NCI-H446 (cell line): ENCODE data around the gene TBL1X.
"Not testable (repeated sequence)": the region's sequence is repeated elsewhere in the genome, so short reads cannot be mapped to it uniquely, and the experiment has no call there.

Source experiments
- DNase-seq, 2 experiments: peaks; one replicate each; lab custom pipeline; 2025; lab: John Stamatoyannopoulos, UW

The TBL1X gene

DNA sequence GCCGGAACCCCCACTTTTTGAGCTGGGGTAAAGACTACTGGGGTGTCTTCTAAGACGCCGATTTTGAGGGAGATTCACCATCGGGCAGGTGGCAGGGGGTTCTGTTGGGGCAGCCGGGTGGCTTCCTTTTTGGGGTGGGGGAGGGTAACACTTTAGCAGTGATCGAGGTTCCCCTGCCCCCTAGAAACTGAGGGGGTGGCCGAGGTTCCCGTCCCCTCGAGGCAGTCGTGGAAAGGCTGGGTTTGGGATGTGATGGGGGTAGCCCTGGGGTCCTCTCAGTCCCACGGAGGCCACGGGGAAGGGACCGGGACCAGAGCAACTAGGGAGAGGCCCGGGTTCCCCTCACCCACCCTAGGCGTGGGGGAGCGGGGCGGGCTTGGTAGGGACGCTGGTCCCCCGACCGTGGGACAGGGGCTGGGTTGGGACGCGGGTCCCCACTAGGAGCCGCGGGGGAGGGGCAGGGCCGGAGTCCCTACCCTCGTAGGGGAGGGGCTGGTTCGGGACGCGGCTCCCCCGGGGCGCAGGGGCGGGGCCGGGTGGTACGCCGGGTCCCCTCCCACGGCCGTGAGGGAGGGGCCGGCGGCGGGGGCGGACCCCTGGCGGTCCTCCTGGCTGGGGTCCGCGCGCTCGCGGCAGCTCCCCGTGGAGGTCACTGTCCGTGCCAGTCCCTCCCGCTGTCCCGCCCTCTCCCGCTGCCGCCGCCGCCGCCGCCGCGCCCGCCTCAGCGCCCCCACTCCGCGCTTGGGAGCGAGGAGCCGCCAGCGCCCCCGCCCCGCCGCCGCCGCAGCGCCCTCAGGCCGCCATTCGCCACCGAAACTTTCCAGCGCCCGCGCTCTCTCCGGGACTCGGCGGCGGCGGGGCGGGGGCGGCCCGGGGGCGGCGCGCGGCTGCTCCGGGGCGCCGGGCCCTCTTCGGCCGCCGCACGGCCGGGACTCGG is at the start of gene TBL1X:
TSS of gene TBL1X (plus strand) at position 624 of the 937 bp plus-strand sequence. CDS start 188,529 bp downstream, outside the sequence.
- DNase-seq = peak; percentile 7 to 57

- no peak for DNase-seq
Measured at GRCh38 chrX:9416562-9417348, 48.1 kb upstream of the TBL1X start.

GRCh38 chrX:9418262-9418661 is 46.6 kb upstream of the TBL1X start:
- no peak for DNase-seq

GRCh38 chrX:9420275-9421265 is 44.3 kb upstream of the TBL1X start:
- DNase-seq = peak in 1 of 2 experiments; percentile 12

DNA sequence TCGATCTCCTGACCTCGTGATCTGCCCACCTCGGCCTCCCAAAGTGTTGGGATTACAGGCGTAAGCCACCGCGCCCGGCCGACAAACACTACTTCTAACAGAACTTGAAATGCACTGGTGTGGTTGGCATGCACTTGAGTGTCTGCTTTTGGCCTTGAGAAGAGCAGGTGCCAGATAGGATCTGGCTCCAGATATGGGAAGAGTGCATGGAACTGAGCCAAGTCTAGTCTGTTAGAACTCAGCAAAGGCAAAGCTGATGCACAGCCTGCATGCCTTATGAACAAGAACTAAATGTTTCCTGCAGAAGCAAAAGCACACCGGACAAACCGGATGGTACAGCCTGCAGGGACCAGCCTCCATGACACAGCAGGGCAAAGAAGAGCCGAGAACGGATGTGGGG is 35.1 kb upstream of the TBL1X start:
- DNase-seq = peak in 1 of 2 experiments; percentile 56

DNA sequence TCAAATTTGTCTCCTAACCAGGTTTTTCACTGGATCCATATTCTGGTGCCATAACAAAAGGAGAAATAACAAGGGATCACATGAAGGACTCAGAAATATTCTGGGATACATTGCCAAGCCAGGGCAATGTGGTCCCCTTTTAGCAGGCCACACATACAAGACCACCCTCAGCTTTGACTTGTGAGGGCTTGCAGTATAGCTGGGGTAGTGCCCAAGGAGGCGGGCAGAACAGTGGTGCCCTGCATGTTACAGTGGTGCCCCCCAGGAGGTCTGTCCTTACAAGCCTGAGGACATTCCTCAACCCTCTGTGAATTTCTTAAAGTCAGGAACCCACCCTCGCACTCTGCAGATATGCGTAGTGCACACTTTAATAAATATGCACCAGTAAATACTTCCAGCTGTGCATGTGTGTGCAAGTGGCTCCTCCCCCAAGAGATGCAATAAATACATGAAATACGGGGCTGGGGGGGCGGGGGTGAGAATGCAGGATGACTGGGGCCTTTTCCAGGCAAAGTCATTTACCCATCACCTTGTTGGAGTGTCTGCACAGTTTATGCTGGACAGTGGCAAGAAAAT is 34.4 kb upstream of the TBL1X start:
- DNase-seq = no peak

GRCh38 chrX:9431281-9431680 is 33.6 kb upstream of the TBL1X start:
- DNase-seq = no peak

DNA sequence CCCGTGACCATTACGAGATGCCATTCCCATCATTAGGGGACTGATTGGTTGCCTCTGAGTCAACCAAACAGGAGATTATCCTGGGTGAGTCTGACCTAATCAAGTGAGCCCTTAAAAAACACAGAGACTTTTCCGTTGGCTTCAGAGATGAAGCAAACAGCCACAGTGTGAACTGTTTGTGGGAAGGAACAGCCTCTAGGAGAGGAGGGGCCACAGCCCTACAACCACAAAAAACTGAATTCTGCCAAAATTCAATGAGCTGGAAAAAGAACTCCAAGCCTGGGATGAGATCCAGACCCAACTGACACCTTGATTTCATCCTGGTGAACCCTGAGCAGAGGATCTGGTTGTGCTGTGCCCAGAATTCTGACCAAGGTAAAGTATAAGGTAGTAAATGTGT is 31.3 kb upstream of the TBL1X start:
- no peak for DNase-seq

GRCh38 chrX:9434051-9434550 is 30.8 kb upstream of the TBL1X start:
- DNase-seq = no peak

DNA sequence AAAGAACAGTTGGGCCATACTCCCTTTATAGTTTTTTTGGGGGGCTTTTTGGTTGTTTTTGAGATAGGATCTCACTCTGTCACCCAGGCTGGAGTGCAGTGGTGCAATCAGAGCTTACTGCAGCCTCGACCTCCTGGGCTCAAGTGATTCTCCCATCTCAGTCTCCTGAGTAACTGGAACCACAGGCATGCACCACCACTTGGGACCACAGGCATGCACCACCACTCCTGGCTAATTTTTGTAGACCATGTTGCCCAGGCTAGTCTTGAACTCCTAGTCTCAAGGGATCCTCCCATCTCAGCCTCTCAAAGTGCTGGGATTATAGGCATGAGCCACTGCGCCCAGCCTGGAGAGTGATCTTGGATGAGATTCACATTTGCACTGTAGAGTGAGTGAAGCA is 29.8 kb upstream of the TBL1X start:
- not testable (repeated sequence) for DNase-seq

- no peak for DNase-seq
Measured at GRCh38 chrX:9436812-9437211, 28.0 kb upstream of the TBL1X start.

DNA sequence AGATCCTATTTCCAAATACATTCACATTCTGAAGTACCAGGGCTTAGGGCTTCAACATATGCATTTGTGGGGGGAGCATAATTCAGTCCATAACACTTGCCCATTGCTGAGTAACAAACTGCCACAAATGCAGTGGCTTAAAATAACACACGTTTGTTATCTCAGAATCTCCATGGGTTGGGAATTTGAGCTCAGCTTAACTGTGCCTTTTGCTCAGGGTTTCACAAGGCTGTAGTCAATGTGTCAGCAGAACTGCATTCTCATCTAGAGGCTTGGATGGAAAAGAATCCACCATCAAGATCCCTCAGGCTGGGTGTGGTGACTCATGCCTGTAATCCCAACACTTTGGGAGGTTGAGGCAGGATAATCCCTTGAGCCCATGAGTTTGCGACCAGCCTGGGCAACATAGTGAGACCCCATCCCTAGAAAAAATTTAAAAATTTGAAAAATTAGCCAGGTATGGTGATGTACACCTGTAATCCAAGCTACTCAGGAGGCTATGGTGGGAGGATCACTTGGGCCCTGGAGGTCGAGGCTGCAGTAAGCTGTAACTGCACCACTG is 25.8 kb upstream of the TBL1X start:
- DNase-seq = no peak

DNA sequence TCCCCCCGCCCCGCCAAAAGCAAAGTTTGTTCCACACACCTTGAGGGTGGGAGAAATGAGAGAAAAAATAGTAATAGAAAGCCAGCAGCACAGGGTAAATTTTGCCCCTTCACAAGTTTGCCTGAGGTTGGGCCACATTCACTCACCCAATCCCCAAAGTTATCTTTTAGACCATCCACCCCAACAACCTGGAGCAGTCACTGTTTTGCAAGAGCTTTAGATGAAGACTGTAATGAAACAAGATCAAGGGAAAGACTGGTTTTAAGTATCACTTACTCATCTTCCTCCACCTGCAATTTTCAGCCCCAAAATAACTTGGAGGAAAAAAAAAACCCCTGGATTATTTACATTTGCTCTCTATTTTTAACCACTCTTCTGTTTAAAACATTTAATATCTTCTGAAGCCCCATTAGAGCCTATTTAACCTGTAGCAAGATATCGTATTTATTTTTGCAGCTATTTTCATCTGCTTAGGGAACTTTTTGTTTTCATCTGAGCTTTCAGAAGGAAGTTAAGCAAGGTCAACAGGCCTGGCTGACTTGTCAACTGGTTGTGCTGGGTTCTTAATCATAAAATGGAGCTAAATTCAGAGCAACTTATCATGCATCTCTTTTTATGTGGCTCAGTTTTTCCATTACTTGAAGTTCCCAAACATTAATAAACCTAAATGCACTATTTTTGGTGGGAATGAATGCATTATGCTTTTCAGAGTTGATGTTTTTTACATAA is 24.6 kb upstream of the TBL1X start:
- DNase-seq = no peak

GRCh38 chrX:9442056-9442455 is 22.8 kb upstream of the TBL1X start:
- no peak for DNase-seq

- DNase-seq = no peak
Measured at GRCh38 chrX:9443327-9443726, 21.5 kb upstream of the TBL1X start.

- no peak for DNase-seq
Measured at GRCh38 chrX:9447906-9448305, 17.0 kb upstream of the TBL1X start.

DNA sequence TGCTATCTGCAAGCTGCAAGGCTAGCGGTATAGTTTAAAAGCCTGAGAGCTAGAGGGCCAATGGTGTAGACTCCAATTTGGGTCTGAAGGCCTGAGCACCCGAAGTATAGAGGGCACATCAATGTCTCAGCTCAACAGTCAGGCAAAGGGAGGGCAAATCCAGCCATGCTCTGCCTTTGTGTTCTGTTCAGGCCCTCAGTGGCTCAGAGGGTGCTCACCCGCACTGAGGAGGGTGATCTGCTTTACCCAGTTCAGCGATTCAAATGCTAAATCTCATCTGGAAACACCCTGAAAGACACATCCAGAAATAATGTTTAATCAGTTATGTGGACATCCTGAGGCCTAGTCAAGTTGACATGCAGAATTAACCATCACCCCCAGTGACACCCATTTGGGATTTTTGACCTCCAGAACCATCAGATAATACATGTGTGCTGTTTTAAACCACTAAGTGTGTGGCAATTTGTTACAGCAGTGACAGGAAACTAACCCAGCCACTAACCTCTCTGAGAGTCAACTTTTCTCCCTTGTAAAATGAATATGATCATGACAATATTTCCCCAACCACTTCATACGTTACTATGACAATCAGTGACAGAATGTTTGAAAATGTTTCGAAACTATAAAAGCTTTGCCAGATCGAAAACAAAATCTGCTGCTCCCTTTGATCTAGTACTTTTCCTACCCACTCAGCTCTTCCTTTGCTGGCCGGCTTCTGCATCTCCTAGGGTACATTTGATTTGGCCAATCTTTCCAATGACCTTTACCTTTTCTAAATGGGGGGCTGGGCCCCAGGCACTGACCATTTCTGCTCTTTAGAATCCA is 8.4 kb upstream of the TBL1X start:
- no peak for DNase-seq

- DNase-seq = not testable (repeated sequence)
Measured at GRCh38 chrX:9458034-9458433, 6.8 kb upstream of the TBL1X start.

DNA sequence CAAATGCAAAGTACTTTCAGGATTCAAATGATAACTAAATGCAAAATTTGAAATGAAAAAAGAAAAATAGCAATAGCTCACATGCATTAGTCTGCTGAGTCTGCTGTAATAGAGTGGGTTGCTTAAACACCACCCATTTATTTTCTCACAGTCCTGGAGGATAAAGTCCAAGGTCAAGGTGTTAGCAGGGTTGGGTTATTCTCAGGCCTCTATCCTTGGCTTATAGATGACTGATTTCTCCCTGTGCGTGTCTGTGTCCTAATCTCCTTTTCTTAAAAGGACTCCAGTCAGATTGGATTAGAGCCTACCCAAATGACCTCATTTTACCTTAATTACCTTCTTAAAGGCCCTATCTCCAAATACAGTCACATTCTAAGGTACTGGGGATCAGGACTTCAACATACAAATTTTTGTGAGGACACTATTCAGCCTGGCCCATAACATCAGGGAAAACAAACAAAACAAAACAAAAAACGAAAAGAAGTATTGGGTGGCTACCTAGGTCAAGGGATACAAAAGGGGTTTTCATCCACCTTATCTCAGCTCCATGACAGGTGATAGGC is 6.3 kb upstream of the TBL1X start:
- DNase-seq = no peak
